Right lobe of liver (tissue), 6 donors: ENCODE results near the gene SLC29A2. TPM values are rescaled to one million over a fixed set of nuclear protein-coding genes. Genes with fewer than 3 reads are reported as not detected.
A peak's percentile ranks its signal among the peaks of the same experiment; 100 is the strongest.
"Not testable (repeated sequence)": the region's sequence is repeated elsewhere in the genome, so short reads cannot be mapped to it uniquely, and the experiment has no call there.

Source experiments
- ATAC-seq, 4 donors: fragments of 200-7000 bp; cut with Tn5 transposase; one replicate each; pipeline ENCODE4 v1.9.1; 2020; ENCODE audit warnings: mild to moderate bottlenecking in 4 of 4, moderate library complexity in 4 of 4
- DNase-seq, 3 donors: peaks; one replicate each; pipeline ENCODE4 v3.0.0-alpha.2; 2020
- H3K27ac ChIP-seq, 3 donors: fragments of 200-600 bp; one replicate each; pipeline ENCODE4 v1.8.0; 2022
- H3K27me3 ChIP-seq, 2 donors: fragments of 200-600 bp; one replicate each; pipeline ENCODE4 v1.8.0; 2022
- H3K36me3 ChIP-seq, 4 donors: fragments of 200-600 bp; sonication (generic) in 1 of 4; one replicate each; pipeline versions ENCODE4 v1.5.1 to v1.8.0; 2017 to 2022; ENCODE audit warnings: control low read depth in 1 of 4
- H3K4me1 ChIP-seq, 4 donors: fragments of 200-600 bp; sonication (generic) in 1 of 4; one replicate each; pipeline versions ENCODE4 v1.5.1 to v1.8.0; 2017 to 2022; ENCODE audit warnings: control low read depth in 1 of 4
- H3K4me3 ChIP-seq, 3 donors: fragments of 200-600 bp; one replicate each; pipeline ENCODE4 v1.8.0; 2022
- H3K9me3 ChIP-seq, 4 donors: fragments of 200-600 bp; sonication (generic) in 1 of 4; one replicate each; pipeline versions ENCODE4 v1.5.1 to v1.8.0; 2017 to 2022; ENCODE audit warnings: control low read depth in 1 of 4
- POLR2A ChIP-seq: fragments of 450-650 bp; IDR thresholded peaks from one replicate; pipeline ENCODE4 v1.6.1; 2017; ENCODE audit warnings: antibody characterized with exemption, mild to moderate bottlenecking
- WGBS: methylation state at CpG from one replicate; pipeline ENCODE4 v1.1.6; 2018; ENCODE audit warnings: low coverage, low lambda C conversion rate; ENCODE audit not compliant: insufficient coverage; ENCODE audit errors: missing lambda C conversion rate; 5-methylcytosine and 5-hydroxymethylcytosine counted together
- intact Hi-C, 2 donors: fragments of 100-400 bp; cut with DNase I; formaldehyde crosslinking; loops; one replicate each; pipeline versions ENCODE4 v1.11.2 to v1.14.1; 2022
- total RNA-seq, 6 experiments: library from RNA; depleted of rRNA in 2 of 6; stranded (reverse); fragments of >200 nt in 2 of 6; fragmentation: NEBNext Ultra II Directional in 3 of 6; extraction: Animal tissue kit (Norgen Biotek cat#: 25700) in 3 of 6; gene quantifications; one replicate each; pipeline versions ENCODE4 v1.1.0 to v1.2.4, GENCODE V29; 2016 to 2023
- TF ChIP-seq, protein P1 (sequence below), 4 donors: fragments of 200-600 bp in 3 of 4; fragments of 450-650 bp in 1 of 4; IDR thresholded peaks; one replicate each; pipeline versions ENCODE4 v1.5.1 to v1.8.0; 2016 to 2022; ENCODE audit warnings: antibody characterized with exemption in 4 of 4, mild to moderate bottlenecking in 2 of 4
- donor health status: DM: no; HTN: yes; CAD: no.
- donor health status: DM: no; HTN: no; CAD: no.
- donor health status: DM: no; HTN: no; CAD: no.
- donor health status: DM: no; HTN: yes; CAD: no.
- donor health status: DM: no; HTN: yes; CAD: no.

The SLC29A2 gene
- total RNA-seq, 6 experiments from 2014 or later, result 0.35 to 2.2 (median 1.1) TPM

DNA sequence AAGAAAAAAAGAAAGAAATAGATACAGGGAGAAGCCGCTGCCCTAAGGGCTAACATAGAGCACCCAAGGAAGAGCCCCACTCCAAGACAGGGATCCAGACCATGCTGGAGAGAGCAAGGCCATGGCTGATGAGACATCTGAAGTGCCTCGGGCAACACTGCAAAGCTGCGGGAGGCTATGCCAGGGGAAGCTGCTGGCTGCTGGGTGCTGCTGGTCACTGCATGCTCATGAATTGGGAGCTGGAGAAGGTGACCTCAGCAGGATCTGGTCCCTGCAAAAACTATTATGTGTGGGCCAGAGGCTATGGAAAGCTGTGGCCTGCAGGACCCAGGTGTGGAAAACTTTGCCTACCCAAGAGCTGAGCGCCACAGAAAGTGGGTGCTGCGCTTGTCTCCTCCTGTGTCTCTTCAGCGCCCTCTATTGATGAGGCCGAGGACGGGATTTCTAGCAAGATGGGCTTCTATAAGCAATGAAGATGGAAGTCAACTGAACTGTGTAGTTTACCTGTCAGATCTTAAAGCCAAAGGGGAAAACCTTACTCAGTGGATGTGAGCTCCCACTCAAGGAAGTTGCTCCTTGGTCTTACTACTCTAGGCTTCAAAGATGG, 17.3 kb upstream of the SLC29A2 start:
- H3K27me3 ChIP-seq, result no peaks in the 10 kb centered on the region
- TF ChIP-seq, protein P1, sequence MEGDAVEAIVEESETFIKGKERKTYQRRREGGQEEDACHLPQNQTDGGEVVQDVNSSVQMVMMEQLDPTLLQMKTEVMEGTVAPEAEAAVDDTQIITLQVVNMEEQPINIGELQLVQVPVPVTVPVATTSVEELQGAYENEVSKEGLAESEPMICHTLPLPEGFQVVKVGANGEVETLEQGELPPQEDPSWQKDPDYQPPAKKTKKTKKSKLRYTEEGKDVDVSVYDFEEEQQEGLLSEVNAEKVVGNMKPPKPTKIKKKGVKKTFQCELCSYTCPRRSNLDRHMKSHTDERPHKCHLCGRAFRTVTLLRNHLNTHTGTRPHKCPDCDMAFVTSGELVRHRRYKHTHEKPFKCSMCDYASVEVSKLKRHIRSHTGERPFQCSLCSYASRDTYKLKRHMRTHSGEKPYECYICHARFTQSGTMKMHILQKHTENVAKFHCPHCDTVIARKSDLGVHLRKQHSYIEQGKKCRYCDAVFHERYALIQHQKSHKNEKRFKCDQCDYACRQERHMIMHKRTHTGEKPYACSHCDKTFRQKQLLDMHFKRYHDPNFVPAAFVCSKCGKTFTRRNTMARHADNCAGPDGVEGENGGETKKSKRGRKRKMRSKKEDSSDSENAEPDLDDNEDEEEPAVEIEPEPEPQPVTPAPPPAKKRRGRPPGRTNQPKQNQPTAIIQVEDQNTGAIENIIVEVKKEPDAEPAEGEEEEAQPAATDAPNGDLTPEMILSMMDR (IDR thresholded peaks at IDR 0.05), result peak; percentile 56 to 80 (median 76)
- TF ChIP-seq POLR2A, result no peak
- WGBS, result 17% methylated on average over 6 of the region's 8 CpGs
- peak in 2 of 3 donors; percentile 69 to 71 for DNase-seq
- H3K9me3 ChIP-seq, result no peaks in the 10 kb centered on the region
- H3K27ac ChIP-seq, result no peak overlapping the region
- peak; percentile 77 to 83 (median 79) for ATAC-seq
- intact Hi-C loops, result loop anchor here in 1 of 2 donors (10.0 kb wide), 1 partner anchor 94 kb away; the partner anchor contains the start of gene TMEM151A
- H3K4me1 ChIP-seq, result no peaks in the 10 kb centered on the region
- no peaks in the 10 kb centered on the region for H3K36me3 ChIP-seq
- H3K4me3 ChIP-seq, result no peak overlapping the region

DNA sequence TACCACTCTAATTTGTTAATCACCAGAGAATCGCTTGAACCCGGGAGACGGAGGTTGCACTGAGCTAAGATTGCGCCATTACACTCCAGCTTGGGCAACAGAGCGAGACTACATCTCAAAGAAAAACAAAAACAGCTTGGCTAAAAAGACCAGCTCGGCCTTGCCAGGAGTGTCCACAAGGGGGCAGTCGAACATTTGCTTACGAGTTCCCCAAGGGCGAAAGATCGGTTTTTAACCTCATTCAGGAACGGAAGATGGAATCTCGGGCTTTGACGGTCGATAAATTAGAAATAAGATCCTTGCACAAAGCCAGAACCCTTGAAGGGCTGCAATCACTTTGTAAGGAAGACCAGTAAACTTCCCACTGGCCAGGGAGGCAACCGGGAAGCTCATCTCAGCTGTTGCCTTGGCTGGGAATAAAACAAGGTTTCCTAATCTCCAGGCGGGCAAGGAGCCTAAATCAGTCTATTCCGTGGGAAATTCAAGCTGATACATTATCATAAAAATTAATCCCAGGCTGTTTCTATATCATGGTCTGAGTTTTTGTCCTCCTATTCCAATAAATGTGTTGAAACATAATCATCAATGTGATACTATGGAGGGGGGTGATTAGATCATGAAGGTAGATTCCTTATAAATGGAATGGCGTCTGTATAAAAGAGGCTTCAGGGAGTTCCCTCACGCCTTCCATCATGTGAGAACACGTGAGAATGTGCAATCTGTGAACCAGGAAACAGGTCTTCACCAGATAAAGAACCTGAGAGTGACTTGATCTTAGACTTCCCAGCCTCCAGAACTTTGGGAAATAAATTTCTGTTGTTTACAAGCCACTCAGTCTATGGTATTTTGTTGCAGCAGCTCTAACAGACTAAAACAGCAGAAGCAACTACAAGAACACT, 14.9 kb upstream of the SLC29A2 start:
- no peaks in the 10 kb centered on the region for H3K4me1 ChIP-seq
- no peak for TF ChIP-seq POLR2A
- TF ChIP-seq, protein P1 (IDR thresholded peaks at IDR 0.05), result peak; percentile 81 to 96 (median 96)
- WGBS, result 8% methylated on average over 13 of the region's 20 CpGs
- H3K36me3 ChIP-seq, result no peaks in the 10 kb centered on the region
- H3K9me3 ChIP-seq, result no peaks in the 10 kb centered on the region
- H3K4me3 ChIP-seq, result no peak overlapping the region
- ATAC-seq (peak; percentile 90 to 97 (median 92)), DNase-seq (peak; percentile 77 to 82 (median 79))
- intact Hi-C loops, result loop anchor here in 1 of 2 donors (10.0 kb wide), 1 partner anchor 92 kb away; the partner anchor contains the start of gene TMEM151A
- no peak overlapping the region for H3K27ac ChIP-seq
- H3K27me3 ChIP-seq, result no peaks in the 10 kb centered on the region

DNA sequence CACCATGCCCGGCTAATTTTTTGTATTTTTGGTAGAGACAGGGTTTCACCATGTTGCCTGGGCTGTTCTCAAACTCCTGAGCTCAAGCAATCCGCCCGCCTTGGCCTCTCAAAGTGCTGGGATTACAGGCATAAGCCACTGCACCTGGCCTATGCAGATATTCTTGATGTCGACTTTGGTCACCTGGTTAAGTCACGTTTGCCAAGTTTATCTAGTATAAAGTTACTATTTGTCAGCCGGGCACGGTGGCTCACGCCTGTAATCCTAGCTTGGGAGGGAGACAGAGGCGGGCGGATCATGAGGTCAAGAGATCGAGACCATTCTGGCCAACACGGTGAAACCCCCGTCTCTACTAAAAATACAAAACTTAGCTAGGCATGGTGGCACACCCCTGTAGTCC, 12.8 kb upstream of the SLC29A2 start:
- H3K4me1 ChIP-seq, H3K9me3 ChIP-seq, ATAC-seq, DNase-seq, H3K27me3 ChIP-seq, H3K4me3 ChIP-seq, H3K27ac ChIP-seq, H3K36me3 ChIP-seq: not testable (repeated sequence)
- intact Hi-C loops, result loop anchor here in 1 of 2 donors (10.0 kb wide), 1 partner anchor 90 kb away; the partner anchor contains the start of gene TMEM151A
- 68% methylated on average over 9 of the region's 13 CpGs for WGBS

DNA sequence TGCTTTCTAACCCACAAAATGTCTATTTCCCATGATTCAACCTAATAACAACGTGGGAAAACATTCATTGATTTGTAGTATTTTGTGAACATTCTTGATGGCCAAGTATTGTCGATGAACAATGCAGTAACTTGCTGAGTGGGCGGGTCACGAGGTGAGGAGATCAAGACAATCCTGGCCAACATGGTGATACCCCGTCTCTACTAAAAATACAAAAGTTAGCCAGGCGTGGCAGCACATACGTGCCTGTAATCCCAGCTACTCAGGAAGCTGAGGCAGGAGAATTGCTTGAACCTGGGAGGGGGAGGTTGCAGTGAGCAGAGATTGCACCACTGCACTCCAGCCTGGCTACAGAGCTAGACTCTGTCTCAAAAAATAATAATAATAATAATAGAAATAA, 8.7 kb upstream of the SLC29A2 start:
- H3K27ac ChIP-seq, H3K36me3 ChIP-seq, DNase-seq, H3K9me3 ChIP-seq, H3K27me3 ChIP-seq, H3K4me1 ChIP-seq, ATAC-seq, H3K4me3 ChIP-seq: not testable (repeated sequence)
- intact Hi-C loops, result loop anchor here in 1 of 2 donors (10.0 kb wide), 1 partner anchor 85 kb away; the partner anchor contains the start of gene TMEM151A
- 19% methylated on average over 7 of the region's 7 CpGs for WGBS

DNA sequence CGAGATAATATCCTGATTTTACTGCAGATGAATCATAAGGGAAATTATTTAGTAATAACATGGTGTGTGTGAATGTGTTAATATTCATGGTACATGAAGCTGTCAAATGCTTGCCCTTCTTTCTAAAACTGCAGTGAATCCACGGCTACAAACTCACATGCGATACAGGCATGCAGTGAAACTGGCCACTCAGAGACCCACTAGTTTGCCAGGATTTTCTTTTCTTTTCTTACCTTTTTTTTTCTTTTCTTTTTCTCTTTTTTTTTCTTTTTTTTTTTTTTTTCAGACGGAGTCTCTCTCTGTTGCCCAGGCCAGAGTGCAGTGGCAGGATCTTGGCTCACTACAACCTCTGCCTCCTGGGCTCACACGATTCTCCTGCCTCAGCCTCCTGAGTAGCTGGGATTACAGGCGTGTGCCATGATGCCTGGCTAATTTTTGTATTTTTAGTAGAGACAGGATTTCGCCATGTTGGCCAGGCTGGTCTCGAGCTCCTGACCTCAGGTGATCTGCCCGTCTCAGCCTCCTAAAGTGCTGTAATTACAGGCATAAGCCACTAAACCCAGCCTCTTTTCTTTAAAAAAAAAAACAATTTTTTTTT, 2.2 kb upstream of the SLC29A2 start:
- H3K27me3 ChIP-seq, H3K4me1 ChIP-seq, H3K4me3 ChIP-seq, ATAC-seq, H3K36me3 ChIP-seq, H3K27ac ChIP-seq, H3K9me3 ChIP-seq, DNase-seq, intact Hi-C loops: not testable (repeated sequence)
- 65% methylated on average over 7 of the region's 9 CpGs for WGBS
